Suprapubic skin (tissue), 4 donors: ENCODE results near the gene MAGI1. TPM values are rescaled to one million over a fixed set of nuclear protein-coding genes. Genes with fewer than 3 reads are reported as not detected.

Source experiments
- DNase-seq, 2 donors: peaks; one replicate each; pipeline ENCODE4 v3.0.0-alpha.2; 2019; ENCODE audit warnings: low spot score in 2 of 2
- H3K27ac ChIP-seq: fragments of 200-600 bp; sonication (generic); one replicate; pipeline ENCODE4 v1.5.1; 2019
- H3K27me3 ChIP-seq: fragments of 200-600 bp; sonication (generic); one replicate; pipeline ENCODE4 v1.5.1; 2019
- H3K36me3 ChIP-seq: fragments of 200-600 bp; sonication (generic); one replicate; pipeline ENCODE4 v1.5.1; 2019
- H3K4me1 ChIP-seq: fragments of 200-600 bp; sonication (generic); one replicate; pipeline ENCODE4 v1.5.1; 2019
- H3K4me3 ChIP-seq: fragments of 200-600 bp; sonication (generic); one replicate; pipeline ENCODE4 v1.5.1; 2019; ENCODE audit warnings: mild to moderate bottlenecking
- H3K9me3 ChIP-seq: fragments of 200-600 bp; sonication (generic); one replicate; pipeline ENCODE4 v1.5.1; 2019
- EP300 ChIP-seq: sonication (generic); formaldehyde crosslinking; IDR thresholded peaks from one replicate; pipeline ENCODE4 v1.6.1; 2017; ENCODE audit warnings: antibody characterized with exemption
- POLR2A ChIP-seq, 2 donors: fragments of 450-650 bp; IDR thresholded peaks; one replicate each; pipeline ENCODE4 v1.6.1; 2017; ENCODE audit warnings: antibody characterized with exemption in 2 of 2, mild to moderate bottlenecking in 2 of 2, moderate library complexity in 2 of 2
- POLR2AphosphoS5 ChIP-seq, 3 donors: sonication (generic); formaldehyde crosslinking; IDR thresholded peaks; one replicate each; pipeline ENCODE4 v1.6.1; 2017; ENCODE audit warnings: antibody characterized with exemption in 3 of 3
- WGBS: methylation state at CpG from one replicate; pipeline ENCODE4 v1.1.5; 2018; 5-methylcytosine and 5-hydroxymethylcytosine counted together
- total RNA-seq, 4 donors: library from RNA; depleted of rRNA; stranded (reverse); fragments of >200 nt; gene quantifications; one replicate each; pipeline ENCODE4 v1.1.0, GENCODE V29; 2016
- TF ChIP-seq, protein P1 (sequence below), 2 donors: fragments of 200-600 bp in 1 of 2; fragments of 450-650 bp in 1 of 2; sonication (generic) in 1 of 2; IDR thresholded peaks; one replicate each; pipeline ENCODE4 v1.5.1; 2016 to 2019; ENCODE audit warnings: antibody characterized with exemption in 2 of 2, mild to moderate bottlenecking in 1 of 2, moderate library complexity in 1 of 2

The MAGI1 gene
- total RNA-seq, 4 donors from 2014 or later: 37.9 to 71.5 (median 48.6) TPM

DNA sequence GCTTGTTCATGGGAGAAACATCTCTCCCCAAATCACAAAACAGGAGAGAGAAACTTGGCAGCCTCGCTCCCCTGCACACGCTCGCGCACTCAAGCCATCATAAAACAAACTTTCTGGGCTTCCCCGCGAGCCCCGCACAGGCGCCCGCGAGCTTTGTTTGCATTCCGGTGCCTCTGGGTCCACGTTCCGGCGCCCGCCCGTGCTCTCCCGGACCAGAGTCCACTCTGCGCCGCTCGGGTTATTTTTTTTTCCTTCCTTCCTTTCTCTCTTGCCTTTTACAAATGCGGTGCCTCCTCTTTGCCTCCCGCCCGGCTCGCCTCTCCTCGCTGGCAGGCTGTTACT is 363 bp downstream of the MAGI1 start:
- Histone ChIP-seq H3K36me3 (no peaks in the 10 kb centered on the region), H3K9me3 (no peaks in the 10 kb centered on the region), H3K27ac (peak overlapping the region; percentile 89), H3K4me1 (peaks cover 31% of the 10 kb centered on the region), H3K27me3 (no peaks in the 10 kb centered on the region), H3K4me3 (peak overlapping the region; percentile 71)
- 2% methylated on average over 25 of the region's 25 CpGs for WGBS
- TF ChIP-seq, protein P1, sequence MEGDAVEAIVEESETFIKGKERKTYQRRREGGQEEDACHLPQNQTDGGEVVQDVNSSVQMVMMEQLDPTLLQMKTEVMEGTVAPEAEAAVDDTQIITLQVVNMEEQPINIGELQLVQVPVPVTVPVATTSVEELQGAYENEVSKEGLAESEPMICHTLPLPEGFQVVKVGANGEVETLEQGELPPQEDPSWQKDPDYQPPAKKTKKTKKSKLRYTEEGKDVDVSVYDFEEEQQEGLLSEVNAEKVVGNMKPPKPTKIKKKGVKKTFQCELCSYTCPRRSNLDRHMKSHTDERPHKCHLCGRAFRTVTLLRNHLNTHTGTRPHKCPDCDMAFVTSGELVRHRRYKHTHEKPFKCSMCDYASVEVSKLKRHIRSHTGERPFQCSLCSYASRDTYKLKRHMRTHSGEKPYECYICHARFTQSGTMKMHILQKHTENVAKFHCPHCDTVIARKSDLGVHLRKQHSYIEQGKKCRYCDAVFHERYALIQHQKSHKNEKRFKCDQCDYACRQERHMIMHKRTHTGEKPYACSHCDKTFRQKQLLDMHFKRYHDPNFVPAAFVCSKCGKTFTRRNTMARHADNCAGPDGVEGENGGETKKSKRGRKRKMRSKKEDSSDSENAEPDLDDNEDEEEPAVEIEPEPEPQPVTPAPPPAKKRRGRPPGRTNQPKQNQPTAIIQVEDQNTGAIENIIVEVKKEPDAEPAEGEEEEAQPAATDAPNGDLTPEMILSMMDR (IDR thresholded peaks at IDR 0.05): no peak
- no peak for TF ChIP-seq EP300
- TF ChIP-seq POLR2AphosphoS5 (IDR thresholded peaks at IDR 0.05): no peak
- no peak for TF ChIP-seq POLR2A (IDR thresholded peaks at IDR 0.05)
- DNase-seq: peak in 1 of 2 donors; percentile 70

DNA sequence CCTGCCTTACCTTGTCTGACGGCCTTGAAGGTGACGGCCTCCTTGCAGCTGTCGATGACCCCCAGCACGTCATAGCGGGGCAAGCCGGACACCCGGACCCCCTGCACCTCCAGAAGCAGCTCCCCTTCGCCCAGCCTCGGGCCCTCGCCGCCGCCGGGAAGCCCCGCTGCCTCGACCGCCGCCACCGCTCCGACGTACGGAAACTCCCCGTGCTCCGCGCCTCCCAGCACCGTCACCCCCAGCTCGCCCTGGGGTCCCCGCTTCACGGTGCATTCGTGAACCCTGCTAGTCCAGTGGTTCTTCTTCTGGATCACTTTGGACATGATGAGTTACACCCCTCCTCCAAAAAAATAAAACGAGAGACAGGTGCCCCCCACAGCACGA is 740 bp downstream of the MAGI1 start:
- TF ChIP-seq POLR2A (IDR thresholded peaks at IDR 0.05) (no peak), EP300 (no peak), POLR2AphosphoS5 (IDR thresholded peaks at IDR 0.05) (no peak)
- TF ChIP-seq, protein P1 (IDR thresholded peaks at IDR 0.05): no peak
- under 1% methylated on average over 23 of the region's 31 CpGs for WGBS
- peak overlapping the region; percentile 89 for H3K27ac ChIP-seq
- no peaks in the 10 kb centered on the region for H3K27me3 ChIP-seq
- H3K36me3 ChIP-seq: no peaks in the 10 kb centered on the region
- H3K4me3 ChIP-seq: peak overlapping the region; percentile 71
- no peaks in the 10 kb centered on the region for H3K9me3 ChIP-seq
- peaks cover 31% of the 10 kb centered on the region for H3K4me1 ChIP-seq
- DNase-seq: no peak

DNA sequence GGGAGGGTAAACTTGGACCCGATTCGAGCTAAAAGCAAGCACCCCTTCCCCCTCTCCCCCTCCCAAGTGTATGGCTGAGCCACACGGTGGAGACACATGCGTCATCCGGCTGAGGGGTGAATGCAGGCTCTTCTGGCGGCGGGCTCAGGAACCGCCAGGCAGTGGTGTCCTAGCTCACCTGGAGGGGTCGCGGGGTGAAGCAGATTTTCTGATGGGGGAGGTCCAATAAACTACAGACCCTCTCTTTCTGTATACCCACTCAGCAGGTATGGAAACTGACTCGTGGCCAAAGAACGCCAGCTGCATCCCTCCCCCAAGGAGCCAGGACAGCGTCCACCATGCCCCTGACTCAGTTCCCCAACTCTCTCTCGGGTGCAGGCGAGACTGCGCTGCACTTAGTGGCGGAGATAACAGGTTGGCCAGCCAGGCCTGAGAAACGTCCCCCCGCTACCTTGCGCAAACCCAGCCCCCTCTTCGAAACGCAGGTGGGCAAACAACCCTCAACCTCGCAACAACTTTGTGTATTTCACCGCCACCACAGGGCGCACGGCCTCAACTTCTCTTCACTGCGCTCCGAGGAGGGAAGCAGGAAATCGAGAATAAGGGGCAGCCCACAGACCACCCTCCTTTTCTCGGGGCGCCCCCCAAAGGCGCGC is 1.3 kb downstream of the MAGI1 start:
- Histone ChIP-seq H3K27ac (peak overlapping the region; percentile 89), H3K27me3 (no peaks in the 10 kb centered on the region), H3K36me3 (no peaks in the 10 kb centered on the region), H3K4me1 (peaks cover 31% of the 10 kb centered on the region), H3K4me3 (peak overlapping the region; percentile 71), H3K9me3 (no peaks in the 10 kb centered on the region)
- no peak for DNase-seq
- TF ChIP-seq EP300 (no peak), POLR2AphosphoS5 (IDR thresholded peaks at IDR 0.05) (no peak)
- TF ChIP-seq, protein P1 (IDR thresholded peaks at IDR 0.05): peak in 1 of 2 donors; percentile 9
- 4% methylated on average over 11 of the region's 33 CpGs for WGBS

DNA sequence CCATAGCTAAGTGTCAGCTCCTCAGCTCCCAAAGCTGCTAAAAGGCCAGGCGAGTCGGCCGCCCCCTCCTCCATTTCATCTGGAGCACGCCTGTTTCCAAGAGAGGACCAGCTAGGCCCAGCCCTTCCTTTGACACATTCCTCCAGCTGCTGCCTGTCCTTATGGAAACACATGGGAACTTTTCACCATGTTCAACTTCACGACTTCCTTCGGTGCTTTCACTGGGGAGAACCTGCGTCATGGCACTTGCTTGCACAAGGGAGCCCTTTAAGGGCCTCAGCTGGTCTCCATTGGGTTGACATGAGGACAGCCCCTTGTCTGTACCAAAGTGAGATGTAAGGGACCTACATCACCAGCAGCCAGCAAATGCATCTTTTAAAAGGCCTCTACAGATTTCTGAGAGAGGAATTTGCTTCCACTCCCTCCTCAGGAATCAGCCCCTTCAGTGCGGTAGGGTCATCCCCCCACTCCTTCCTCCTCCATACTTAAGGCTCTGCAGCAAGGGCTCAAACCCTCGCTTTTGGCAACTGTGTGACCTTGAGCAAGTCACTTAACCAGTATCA is 2.1 kb downstream of the MAGI1 start:
- WGBS: 66% methylated on average over 9 of the region's 9 CpGs
- no peaks in the 10 kb centered on the region for H3K9me3 ChIP-seq
- H3K36me3 ChIP-seq: no peaks in the 10 kb centered on the region
- peaks cover 31% of the 10 kb centered on the region for H3K4me1 ChIP-seq
- no peak for DNase-seq
- H3K27me3 ChIP-seq: no peaks in the 10 kb centered on the region
- H3K27ac ChIP-seq: no peak overlapping the region
- TF ChIP-seq EP300 (no peak), POLR2A (IDR thresholded peaks at IDR 0.05) (no peak), POLR2AphosphoS5 (IDR thresholded peaks at IDR 0.05) (no peak)
- TF ChIP-seq, protein P1 (IDR thresholded peaks at IDR 0.05): no peak
- peak overlapping the region; percentile 71 for H3K4me3 ChIP-seq

DNA sequence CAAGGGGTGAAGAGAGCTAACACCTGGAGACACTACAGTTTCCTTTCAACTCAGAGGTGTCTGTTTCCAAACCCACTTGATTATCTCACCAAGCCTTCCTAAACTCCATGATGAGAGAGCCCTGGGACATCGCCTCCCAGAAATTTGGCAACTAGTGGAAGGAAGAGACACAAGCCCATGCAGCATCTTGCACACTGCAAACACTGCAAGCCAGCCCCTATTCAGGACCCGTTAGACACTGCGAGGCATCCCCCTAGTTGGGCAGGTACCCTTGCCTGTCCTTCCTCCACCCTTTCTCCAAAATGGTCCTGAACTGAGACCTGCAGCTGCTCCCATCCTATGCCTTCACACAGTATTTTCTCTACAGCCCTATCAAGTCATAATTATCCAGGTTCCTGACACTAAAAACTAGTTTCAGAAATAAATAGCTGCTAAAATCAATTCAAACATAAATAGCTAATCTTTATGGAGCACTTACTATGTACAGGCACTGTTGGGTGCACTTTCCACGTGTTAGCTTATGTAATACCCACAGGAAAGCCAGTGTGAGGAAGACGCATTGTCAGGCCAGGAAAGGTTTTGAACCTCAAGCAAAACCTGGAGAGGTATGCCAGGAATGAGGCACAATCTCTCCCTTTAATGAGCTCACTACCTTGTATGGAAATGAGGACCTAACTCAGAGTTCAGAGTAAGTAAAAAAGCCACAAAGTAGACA is 2.8 kb downstream of the MAGI1 start:
- peak overlapping the region; percentile 71 for H3K4me3 ChIP-seq

More for the DNA sequence above, 2.8 kb downstream of the MAGI1 start:
- Histone ChIP-seq H3K9me3 (no peaks in the 10 kb centered on the region), H3K36me3 (no peaks in the 10 kb centered on the region), H3K4me1 (peaks cover 31% of the 10 kb centered on the region), H3K27me3 (no peaks in the 10 kb centered on the region), H3K27ac (no peak overlapping the region)
- DNase-seq: no peak
- 38% methylated on average over 5 of the region's 5 CpGs for WGBS
- no peak for TF ChIP-seq EP300
- TF ChIP-seq, protein P1 (IDR thresholded peaks at IDR 0.05): no peak
- TF ChIP-seq POLR2AphosphoS5 (IDR thresholded peaks at IDR 0.05): no peak
